ENCODE results near the gene XDH.

DNA sequence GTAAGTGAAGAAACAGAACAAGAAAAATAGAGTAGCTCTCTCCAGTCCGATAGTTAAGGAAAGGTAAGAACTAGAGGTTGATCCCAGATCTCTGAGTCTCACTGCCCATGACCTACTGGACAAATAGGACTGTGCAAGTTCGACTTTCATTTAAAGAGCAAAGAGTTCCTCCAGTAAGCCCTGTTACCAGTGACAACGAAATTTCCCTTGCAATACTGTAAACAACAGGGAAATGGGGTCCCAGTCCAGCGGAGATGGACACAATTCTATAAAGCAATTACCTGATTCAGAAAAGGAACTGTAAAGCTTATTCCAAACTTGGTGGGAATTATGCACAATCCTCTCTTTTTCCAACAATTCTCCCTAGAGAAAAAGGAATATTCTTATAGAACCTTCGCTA lies 65.9 kb downstream of the XDH start:
- TF ChIP-seq EZH2 (optimal IDR thresholded peaks at IDR 0.05; ENCODE audit: low read depth, low read length) (no peak), EZH2phosphoT487 (IDR thresholded peaks at IDR 0.05; ENCODE audit: low read length) (no peak), CTCF (IDR thresholded peaks at IDR 0.05; ENCODE audit: low read length) (no peak)

All from MM.1S (cell line).